Measurements from ENCODE around the gene EIF3F.

DNA sequence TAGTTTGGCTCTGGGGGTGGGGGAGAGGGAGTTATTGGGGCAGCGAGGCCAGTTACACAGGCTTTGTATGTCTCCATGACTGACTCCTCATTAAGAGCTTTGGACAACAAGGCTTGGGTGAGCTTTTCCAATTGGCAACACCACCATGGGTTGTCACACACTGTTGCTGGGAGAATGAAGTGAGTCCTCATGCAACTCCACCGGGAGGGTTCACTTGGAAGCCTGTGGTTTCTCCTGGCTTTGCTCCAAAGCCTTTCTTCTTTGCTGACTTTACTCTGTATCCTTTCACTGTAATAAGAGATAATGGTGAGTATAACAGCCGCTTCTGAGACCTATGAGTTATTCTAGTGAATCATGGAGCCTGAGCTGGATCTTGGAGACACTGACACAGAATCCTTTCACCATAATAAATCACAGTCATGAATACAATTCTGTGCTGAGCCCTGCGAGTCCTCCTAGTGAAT is 24.9 kb downstream of the EIF3F start:
- TF ChIP-seq POLR2A (IDR thresholded peaks at IDR 0.05; ENCODE audit: low read depth, low read length), result no peak
- TF ChIP-seq SPI1 (IDR thresholded peaks at IDR 0.05; ENCODE audit: low read depth, low read length), result no peak
- no peak for TF ChIP-seq POLR2AphosphoS5 (IDR thresholded peaks at IDR 0.05; ENCODE audit: low read depth, low read length)
- no peak for TF ChIP-seq POU2F2 (IDR thresholded peaks at IDR 0.05; ENCODE audit: low read depth, low read length)
- no peak for TF ChIP-seq PAX5 (IDR thresholded peaks at IDR 0.05; ENCODE audit: insufficient read depth, low read length, severe bottlenecking)

Measured in GM12891 (cell line).